Measurements from ENCODE around the gene NPIPA5. TPM values are rescaled to one million over a fixed set of nuclear protein-coding genes. Genes with fewer than 3 reads are reported as not detected.

The NPIPA5 gene
- total and polyA plus RNA-seq, 2 of the 13 experiments (the other 11 are each of a cell fraction or from before 2014, with no cell fraction given): 9.7 to 21.5 TPM

DNA sequence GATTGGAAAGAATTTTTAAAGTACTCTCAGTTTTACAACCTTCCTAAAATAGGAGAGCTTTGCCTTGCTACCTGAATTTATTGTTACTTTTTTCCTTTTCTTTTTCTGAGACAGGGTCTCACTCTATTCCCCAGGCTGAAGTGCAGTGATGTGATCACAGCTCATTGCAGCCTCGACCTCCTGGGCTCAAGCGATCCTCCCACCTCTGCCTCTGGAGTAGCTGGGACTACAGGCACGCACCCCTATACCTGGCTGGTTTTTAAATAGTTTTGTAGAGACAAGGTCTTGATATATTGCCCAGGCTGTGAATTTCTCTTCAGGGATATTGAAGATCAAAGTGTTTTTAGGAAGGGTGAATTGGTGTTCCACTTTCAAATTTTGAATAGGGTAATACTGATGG lies 21.2 kb upstream of the NPIPA5 start (continued):
- TF ChIP-seq TOE1 (CRISPR knock-in tag; IDR thresholded peaks at IDR 0.05) (0 out of 2 replicates have a peak, but pooled peaks have one; percentile 47), EP300 (IDR thresholded peaks at IDR 0.05; ENCODE audit: low read depth in 2 of 2, low read length in 2 of 2) (no peak), EP300 (CRISPR knock-in tag; IDR thresholded peaks at IDR 0.05; ENCODE audit: borderline replicate concordance) (no peak), TMF1 (CRISPR knock-in tag; IDR thresholded peaks at IDR 0.05; ENCODE audit: low read depth) (no peak)
- TF ChIP-seq, protein P1, sequence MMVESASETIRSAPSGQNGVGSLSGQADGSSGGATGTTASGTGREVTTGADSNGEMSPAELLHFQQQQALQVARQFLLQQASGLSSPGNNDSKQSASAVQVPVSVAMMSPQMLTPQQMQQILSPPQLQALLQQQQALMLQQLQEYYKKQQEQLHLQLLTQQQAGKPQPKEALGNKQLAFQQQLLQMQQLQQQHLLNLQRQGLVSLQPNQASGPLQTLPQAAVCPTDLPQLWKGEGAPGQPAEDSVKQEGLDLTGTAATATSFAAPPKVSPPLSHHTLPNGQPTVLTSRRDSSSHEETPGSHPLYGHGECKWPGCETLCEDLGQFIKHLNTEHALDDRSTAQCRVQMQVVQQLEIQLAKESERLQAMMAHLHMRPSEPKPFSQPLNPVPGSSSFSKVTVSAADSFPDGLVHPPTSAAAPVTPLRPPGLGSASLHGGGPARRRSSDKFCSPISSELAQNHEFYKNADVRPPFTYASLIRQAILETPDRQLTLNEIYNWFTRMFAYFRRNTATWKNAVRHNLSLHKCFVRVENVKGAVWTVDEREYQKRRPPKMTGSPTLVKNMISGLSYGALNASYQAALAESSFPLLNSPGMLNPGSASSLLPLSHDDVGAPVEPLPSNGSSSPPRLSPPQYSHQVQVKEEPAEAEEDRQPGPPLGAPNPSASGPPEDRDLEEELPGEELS (CRISPR knock-in tag; IDR thresholded peaks at IDR 0.05): no peak
- TF ChIP-seq, protein P2, sequence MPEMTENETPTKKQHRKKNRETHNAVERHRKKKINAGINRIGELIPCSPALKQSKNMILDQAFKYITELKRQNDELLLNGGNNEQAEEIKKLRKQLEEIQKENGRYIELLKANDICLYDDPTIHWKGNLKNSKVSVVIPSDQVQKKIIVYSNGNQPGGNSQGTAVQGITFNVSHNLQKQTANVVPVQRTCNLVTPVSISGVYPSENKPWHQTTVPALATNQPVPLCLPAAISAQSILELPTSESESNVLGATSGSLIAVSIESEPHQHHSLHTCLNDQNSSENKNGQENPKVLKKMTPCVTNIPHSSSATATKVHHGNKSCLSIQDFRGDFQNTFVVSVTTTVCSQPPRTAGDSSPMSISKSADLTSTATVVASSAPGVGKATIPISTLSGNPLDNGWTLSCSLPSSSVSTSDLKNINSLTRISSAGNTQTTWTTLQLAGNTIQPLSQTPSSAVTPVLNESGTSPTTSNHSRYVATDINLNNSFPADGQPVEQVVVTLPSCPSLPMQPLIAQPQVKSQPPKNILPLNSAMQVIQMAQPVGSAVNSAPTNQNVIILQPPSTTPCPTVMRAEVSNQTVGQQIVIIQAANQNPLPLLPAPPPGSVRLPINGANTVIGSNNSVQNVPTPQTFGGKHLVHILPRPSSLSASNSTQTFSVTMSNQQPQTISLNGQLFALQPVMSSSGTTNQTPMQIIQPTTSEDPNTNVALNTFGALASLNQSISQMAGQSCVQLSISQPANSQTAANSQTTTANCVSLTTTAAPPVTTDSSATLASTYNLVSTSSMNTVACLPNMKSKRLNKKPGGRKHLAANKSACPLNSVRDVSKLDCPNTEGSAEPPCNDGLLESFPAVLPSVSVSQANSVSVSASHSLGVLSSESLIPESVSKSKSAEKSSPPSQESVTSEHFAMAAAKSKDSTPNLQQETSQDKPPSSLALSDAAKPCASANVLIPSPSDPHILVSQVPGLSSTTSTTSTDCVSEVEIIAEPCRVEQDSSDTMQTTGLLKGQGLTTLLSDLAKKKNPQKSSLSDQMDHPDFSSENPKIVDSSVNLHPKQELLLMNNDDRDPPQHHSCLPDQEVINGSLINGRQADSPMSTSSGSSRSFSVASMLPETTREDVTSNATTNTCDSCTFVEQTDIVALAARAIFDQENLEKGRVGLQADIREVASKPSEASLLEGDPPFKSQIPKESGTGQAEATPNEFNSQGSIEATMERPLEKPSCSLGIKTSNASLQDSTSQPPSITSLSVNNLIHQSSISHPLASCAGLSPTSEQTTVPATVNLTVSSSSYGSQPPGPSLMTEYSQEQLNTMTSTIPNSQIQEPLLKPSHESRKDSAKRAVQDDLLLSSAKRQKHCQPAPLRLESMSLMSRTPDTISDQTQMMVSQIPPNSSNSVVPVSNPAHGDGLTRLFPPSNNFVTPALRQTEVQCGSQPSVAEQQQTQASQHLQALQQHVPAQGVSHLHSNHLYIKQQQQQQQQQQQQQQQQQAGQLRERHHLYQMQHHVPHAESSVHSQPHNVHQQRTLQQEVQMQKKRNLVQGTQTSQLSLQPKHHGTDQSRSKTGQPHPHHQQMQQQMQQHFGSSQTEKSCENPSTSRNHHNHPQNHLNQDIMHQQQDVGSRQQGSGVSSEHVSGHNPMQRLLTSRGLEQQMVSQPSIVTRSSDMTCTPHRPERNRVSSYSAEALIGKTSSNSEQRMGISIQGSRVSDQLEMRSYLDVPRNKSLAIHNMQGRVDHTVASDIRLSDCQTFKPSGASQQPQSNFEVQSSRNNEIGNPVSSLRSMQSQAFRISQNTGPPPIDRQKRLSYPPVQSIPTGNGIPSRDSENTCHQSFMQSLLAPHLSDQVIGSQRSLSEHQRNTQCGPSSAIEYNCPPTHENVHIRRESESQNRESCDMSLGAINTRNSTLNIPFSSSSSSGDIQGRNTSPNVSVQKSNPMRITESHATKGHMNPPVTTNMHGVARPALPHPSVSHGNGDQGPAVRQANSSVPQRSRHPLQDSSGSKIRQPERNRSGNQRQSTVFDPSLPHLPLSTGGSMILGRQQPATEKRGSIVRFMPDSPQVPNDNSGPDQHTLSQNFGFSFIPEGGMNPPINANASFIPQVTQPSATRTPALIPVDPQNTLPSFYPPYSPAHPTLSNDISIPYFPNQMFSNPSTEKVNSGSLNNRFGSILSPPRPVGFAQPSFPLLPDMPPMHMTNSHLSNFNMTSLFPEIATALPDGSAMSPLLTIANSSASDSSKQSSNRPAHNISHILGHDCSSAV (CRISPR knock-in tag; IDR thresholded peaks at IDR 0.05; ENCODE audit: borderline replicate concordance): no peak
- TF ChIP-seq, protein P3, sequence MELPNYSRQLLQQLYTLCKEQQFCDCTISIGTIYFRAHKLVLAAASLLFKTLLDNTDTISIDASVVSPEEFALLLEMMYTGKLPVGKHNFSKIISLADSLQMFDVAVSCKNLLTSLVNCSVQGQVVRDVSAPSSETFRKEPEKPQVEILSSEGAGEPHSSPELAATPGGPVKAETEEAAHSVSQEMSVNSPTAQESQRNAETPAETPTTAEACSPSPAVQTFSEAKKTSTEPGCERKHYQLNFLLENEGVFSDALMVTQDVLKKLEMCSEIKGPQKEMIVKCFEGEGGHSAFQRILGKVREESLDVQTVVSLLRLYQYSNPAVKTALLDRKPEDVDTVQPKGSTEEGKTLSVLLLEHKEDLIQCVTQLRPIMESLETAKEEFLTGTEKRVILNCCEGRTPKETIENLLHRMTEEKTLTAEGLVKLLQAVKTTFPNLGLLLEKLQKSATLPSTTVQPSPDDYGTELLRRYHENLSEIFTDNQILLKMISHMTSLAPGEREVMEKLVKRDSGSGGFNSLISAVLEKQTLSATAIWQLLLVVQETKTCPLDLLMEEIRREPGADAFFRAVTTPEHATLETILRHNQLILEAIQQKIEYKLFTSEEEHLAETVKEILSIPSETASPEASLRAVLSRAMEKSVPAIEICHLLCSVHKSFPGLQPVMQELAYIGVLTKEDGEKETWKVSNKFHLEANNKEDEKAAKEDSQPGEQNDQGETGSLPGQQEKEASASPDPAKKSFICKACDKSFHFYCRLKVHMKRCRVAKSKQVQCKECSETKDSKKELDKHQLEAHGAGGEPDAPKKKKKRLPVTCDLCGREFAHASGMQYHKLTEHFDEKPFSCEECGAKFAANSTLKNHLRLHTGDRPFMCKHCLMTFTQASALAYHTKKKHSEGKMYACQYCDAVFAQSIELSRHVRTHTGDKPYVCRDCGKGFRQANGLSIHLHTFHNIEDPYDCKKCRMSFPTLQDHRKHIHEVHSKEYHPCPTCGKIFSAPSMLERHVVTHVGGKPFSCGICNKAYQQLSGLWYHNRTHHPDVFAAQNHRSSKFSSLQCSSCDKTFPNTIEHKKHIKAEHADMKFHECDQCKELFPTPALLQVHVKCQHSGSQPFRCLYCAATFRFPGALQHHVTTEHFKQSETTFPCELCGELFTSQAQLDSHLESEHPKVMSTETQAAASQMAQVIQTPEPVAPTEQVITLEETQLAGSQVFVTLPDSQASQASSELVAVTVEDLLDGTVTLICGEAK (IDR thresholded peaks at IDR 0.05): no peak
- TF ChIP-seq, protein P3 (CRISPR knock-in tag; IDR thresholded peaks at IDR 0.05): no peak
- TF ChIP-seq, protein P4, sequence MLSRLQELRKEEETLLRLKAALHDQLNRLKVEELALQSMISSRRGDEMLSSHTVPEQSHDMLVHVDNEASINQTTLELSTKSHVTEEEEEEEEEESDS (CRISPR knock-in tag; IDR thresholded peaks at IDR 0.05; ENCODE audit: borderline replicate concordance): no peak

Data from HepG2 (cell line).